HCT116 (cell line): Measurements from ENCODE around the gene OXCT2.

Experiments
- POLR2A ChIP-seq: IDR thresholded peaks from 2 replicates; pipeline ENCODE4 v1.7.0; 2011; ENCODE audit warnings: borderline replicate concordance; ENCODE audit not compliant: insufficient read depth, insufficient read length; ENCODE audit errors: extremely low read depth
- RAD21 ChIP-seq: IDR thresholded peaks from 2 replicates; pipeline ENCODE4 v1.6.1; 2012; ENCODE audit warnings: low read depth, mild to moderate bottlenecking
- TF ChIP-seq, protein P1 (sequence below): IDR thresholded peaks from 2 replicates; pipeline ENCODE4 v1.6.1; 2012
- TF ChIP-seq, protein P2 (sequence below), 3 experiments: fragments of 200-600 bp in 1 of 3; sonication (generic) in 1 of 3; IDR thresholded peaks in 2 of 3; conservative IDR thresholded peaks in 1 of 3; 2 replicates each; pipeline ENCODE4 v1.5.1; 2012 to 2017; ENCODE audit warnings: low read depth in 2 of 3, low read length in 2 of 3, antibody characterized with exemption in 1 of 3, borderline replicate concordance in 1 of 3, control low read depth in 1 of 3, mild to moderate bottlenecking in 1 of 3, mixed read lengths in 1 of 3, mixed run types in 1 of 3, moderate library complexity in 1 of 3; ENCODE audit not compliant: insufficient read depth in 1 of 3
- TF ChIP-seq, protein P3 (sequence below): IDR thresholded peaks from 2 replicates; pipeline ENCODE4 v1.6.1; 2012

DNA sequence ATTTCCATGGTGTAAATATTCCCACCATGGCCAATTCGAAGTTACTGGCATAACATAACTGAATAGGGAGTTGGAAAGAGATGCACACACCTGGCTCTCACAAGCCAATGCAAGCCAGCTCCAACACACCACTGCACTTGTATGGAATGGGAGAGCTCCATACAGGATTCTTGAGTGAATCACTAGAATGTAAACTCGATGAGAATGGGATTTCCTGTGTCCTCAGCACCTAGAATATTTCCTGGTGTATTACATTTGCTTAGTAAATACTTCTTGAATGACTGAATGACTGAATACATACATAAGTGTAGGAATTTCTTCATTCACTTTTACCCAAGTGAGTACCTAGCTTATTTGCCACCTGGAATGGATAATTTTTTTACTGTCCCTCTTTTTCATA lies 48.7 kb downstream of the OXCT2 start:
- TF ChIP-seq, protein P1, sequence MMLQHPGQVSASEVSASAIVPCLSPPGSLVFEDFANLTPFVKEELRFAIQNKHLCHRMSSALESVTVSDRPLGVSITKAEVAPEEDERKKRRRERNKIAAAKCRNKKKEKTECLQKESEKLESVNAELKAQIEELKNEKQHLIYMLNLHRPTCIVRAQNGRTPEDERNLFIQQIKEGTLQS: no peak
- TF ChIP-seq, protein P2, sequence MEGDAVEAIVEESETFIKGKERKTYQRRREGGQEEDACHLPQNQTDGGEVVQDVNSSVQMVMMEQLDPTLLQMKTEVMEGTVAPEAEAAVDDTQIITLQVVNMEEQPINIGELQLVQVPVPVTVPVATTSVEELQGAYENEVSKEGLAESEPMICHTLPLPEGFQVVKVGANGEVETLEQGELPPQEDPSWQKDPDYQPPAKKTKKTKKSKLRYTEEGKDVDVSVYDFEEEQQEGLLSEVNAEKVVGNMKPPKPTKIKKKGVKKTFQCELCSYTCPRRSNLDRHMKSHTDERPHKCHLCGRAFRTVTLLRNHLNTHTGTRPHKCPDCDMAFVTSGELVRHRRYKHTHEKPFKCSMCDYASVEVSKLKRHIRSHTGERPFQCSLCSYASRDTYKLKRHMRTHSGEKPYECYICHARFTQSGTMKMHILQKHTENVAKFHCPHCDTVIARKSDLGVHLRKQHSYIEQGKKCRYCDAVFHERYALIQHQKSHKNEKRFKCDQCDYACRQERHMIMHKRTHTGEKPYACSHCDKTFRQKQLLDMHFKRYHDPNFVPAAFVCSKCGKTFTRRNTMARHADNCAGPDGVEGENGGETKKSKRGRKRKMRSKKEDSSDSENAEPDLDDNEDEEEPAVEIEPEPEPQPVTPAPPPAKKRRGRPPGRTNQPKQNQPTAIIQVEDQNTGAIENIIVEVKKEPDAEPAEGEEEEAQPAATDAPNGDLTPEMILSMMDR (IDR thresholded peaks at IDR 0.05 in 2 of 3, conservative IDR thresholded peaks at IDR 0.05 in 1 of 3; ENCODE audit: borderline replicate concordance in 1 of 3, insufficient read depth in 1 of 3, low read depth in 2 of 3, low read length in 2 of 3): no peak
- TF ChIP-seq POLR2A (no peak), RAD21 (no peak)
- TF ChIP-seq, protein P3, sequence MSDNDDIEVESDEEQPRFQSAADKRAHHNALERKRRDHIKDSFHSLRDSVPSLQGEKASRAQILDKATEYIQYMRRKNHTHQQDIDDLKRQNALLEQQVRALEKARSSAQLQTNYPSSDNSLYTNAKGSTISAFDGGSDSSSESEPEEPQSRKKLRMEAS: no peak
